Panc1 (cell line): ENCODE data around the gene TMEM87A. TPM values are rescaled to one million over a fixed set of nuclear protein-coding genes. Genes with fewer than 3 reads are reported as not detected.

ENCODE experiments used
- ATAC-seq: fragments of 200-7000 bp; cut with Tn5 transposase; 2 replicates; pipeline ENCODE4 v1.9.1; 2020; ENCODE audit warnings: mild to moderate bottlenecking, moderate library complexity
- BruUV-seq: library from RNA; stranded (reverse); fragments of 400-500 nt; replicated peaks from 2 replicates; lab custom pipeline; 2021; lab: Mats Ljungman, UMichigan
- CTCF ChIA-PET: fragments of 300-600 bp; sonication (Branson Sonifier 250); formaldehyde crosslinking; loops from one replicate; lab custom pipeline; 2022; ENCODE audit warnings: antibody characterized with exemption; lab: Charles Lee
- POLR2A ChIA-PET: fragments of 300-600 bp; sonication (Branson Sonifier 250); formaldehyde crosslinking; loops from one replicate; lab custom pipeline; 2022; ENCODE audit warnings: antibody characterized with exemption; lab: Charles Lee
- DNase-seq: peaks from one replicate; pipeline ENCODE4 v3.0.0-alpha.2; 2010; ENCODE audit warnings: low read depth, low spot score
- H3K27ac ChIP-seq: 2 replicates; pipeline ENCODE4 v1.5.1; 2011; ENCODE audit warnings: mild to moderate bottlenecking, low read length, inconsistent platforms
- H3K27me3 ChIP-seq: fragments of 200-500 bp; sonication (Bioruptor generic); 2 replicates; pipeline ENCODE4 v1.6.0; 2014; ENCODE audit warnings: low read length, inconsistent platforms; ENCODE audit not compliant: control insufficient read depth, insufficient read depth
- H3K36me3 ChIP-seq: fragments of 200-500 bp; sonication (Bioruptor generic); 2 replicates; pipeline ENCODE4 v1.5.1; 2014; ENCODE audit warnings: inconsistent platforms, mild to moderate bottlenecking, low read length, moderate library complexity; ENCODE audit not compliant: control insufficient read depth, insufficient read depth
- H3K4me1 ChIP-seq: 2 replicates; pipeline ENCODE4 v1.5.1; 2011; ENCODE audit warnings: inconsistent platforms, mild to moderate bottlenecking, low read length, moderate library complexity; ENCODE audit not compliant: control insufficient read depth, insufficient read depth
- H3K4me3 ChIP-seq, 2 experiments: 2 replicates each; pipeline ENCODE4 v1.5.1; 2011 to 2012; ENCODE audit warnings: low read depth in 2 of 2, low read length in 2 of 2, mild to moderate bottlenecking in 2 of 2, inconsistent platforms in 1 of 2, moderate library complexity in 1 of 2
- H3K9me3 ChIP-seq: fragments of 200-500 bp; sonication (Bioruptor generic); 2 replicates; pipeline ENCODE4 v1.5.1; 2014; ENCODE audit warnings: low read depth, mild to moderate bottlenecking, inconsistent platforms, low read length, moderate library complexity; ENCODE audit not compliant: control insufficient read depth, insufficient read depth
- CTCF ChIP-seq: fragments of 450-650 bp; IDR thresholded peaks from 2 replicates; pipeline ENCODE4 v1.5.1; 2017; ENCODE audit warnings: mild to moderate bottlenecking
- POLR2AphosphoS5 ChIP-seq: IDR thresholded peaks from 2 replicates; pipeline ENCODE4 v1.6.1; 2012; ENCODE audit warnings: mild to moderate bottlenecking, low read depth, low read length, moderate library complexity
- REST ChIP-seq, 2 experiments: IDR thresholded peaks; 2 replicates each; pipeline ENCODE4 v1.6.1; 2011 to 2012; ENCODE audit warnings: low read depth in 2 of 2, control low read depth in 1 of 2, low read length in 1 of 2, mild to moderate bottlenecking in 1 of 2, moderate library complexity in 1 of 2; ENCODE audit not compliant: insufficient read depth in 1 of 2
- SIN3A ChIP-seq: IDR thresholded peaks from 2 replicates; pipeline ENCODE4 v1.6.1; 2012; ENCODE audit warnings: low read depth, mild to moderate bottlenecking, low read length, moderate library complexity, borderline replicate concordance; ENCODE audit not compliant: insufficient read depth
- TCF7L2 ChIP-seq: IDR thresholded peaks from 2 replicates; pipeline ENCODE4 v1.6.1; 2011; ENCODE audit warnings: mild to moderate bottlenecking, low read depth, low read length, inconsistent platforms
- in situ Hi-C: cut with HindIII; loops from 2 replicates; pipeline ENCODE4 v1.10.0; 2016; ENCODE audit warnings: low sequenced_read_pairs, low pct_unique_long_range_greater_than_20kb
- intact Hi-C: fragments of 100-400 bp; cut with micrococcal nuclease; formaldehyde crosslinking; loops from one replicate; pipeline ENCODE4 v1.10.0; 2022; ENCODE audit not compliant: unreplicated experiment
- total RNA-seq: library from RNA; stranded (reverse); gene quantifications from one replicate; pipeline ENCODE4 v1.2.1, GENCODE V29; 2021; ENCODE audit not compliant: unreplicated experiment

Gene TMEM87A
- total RNA-seq, 1 experiment from 2014 or later = 49.6 TPM

- ChIA-PET CTCF (interaction anchor here (0.6 kb wide), 1 partner anchor 28 kb away, joined by 7 read pairs; no protein-coding TSS in a partner anchor), POLR2A (interaction anchor here (0.5 to 1.2 kb wide), 2 partner anchors 8 to 42 kb away, joined by 3 to 10 read pairs; no protein-coding TSS in a partner anchor)
- H3K4me1 ChIP-seq = peaks cover 18% of the 10 kb centered on the region
- H3K36me3 ChIP-seq = peaks cover 21% of the 10 kb centered on the region
- BruUV-seq = no TSS peak
- no peak for TF ChIP-seq SIN3A
- TF ChIP-seq REST (IDR thresholded peaks at IDR 0.05; ENCODE audit: insufficient read depth in 1 of 2, low read depth in 2 of 2, low read length in 1 of 2) = no peak
- no peak for TF ChIP-seq POLR2AphosphoS5
- TF ChIP-seq TCF7L2 = no peak
- TF ChIP-seq CTCF = no peak
- no peak for DNase-seq
- H3K9me3 ChIP-seq = no peaks in the 10 kb centered on the region
- H3K27me3 ChIP-seq = no peaks in the 10 kb centered on the region
- in situ Hi-C loops (no loop called here), intact Hi-C loops (no loop called here)
- H3K4me3 ChIP-seq = no peak overlapping the region; a peak in 1 of 4 replicates
- ATAC-seq = no peak
- H3K27ac ChIP-seq = peak overlapping the region; percentile 74
Observed at GRCh38 chr15:42270551-42270950, 2.7 kb downstream of the TMEM87A start.

GRCh38 chr15:42267286-42267685 lies 5.9 kb downstream of the TMEM87A start:
- Histone ChIP-seq H3K9me3 (no peaks in the 10 kb centered on the region), H3K4me3 (no peak overlapping the region), H3K36me3 (peaks cover 28% of the 10 kb centered on the region; the same call in 1 of the 2 replicates), H3K4me1 (peaks cover 17% of the 10 kb centered on the region), H3K27me3 (no peaks in the 10 kb centered on the region), H3K27ac (no peak overlapping the region)
- in situ Hi-C loops (no loop called here), intact Hi-C loops (no loop called here)
- POLR2A ChIA-PET = no interaction called here
- DNase-seq (no peak), ATAC-seq (no peak)
- no peak for TF ChIP-seq TCF7L2
- TF ChIP-seq SIN3A = no peak
- TF ChIP-seq REST (IDR thresholded peaks at IDR 0.05; ENCODE audit: insufficient read depth in 1 of 2, low read depth in 2 of 2, low read length in 1 of 2) = no peak
- TF ChIP-seq CTCF = no peak
- no peak for TF ChIP-seq POLR2AphosphoS5
- no TSS peak for BruUV-seq
- CTCF ChIA-PET = no interaction called here
